Fibroblast of lung (primary cell): Measurements from ENCODE around the gene LPIN1. TPM values are rescaled to one million over a fixed set of nuclear protein-coding genes. Genes with fewer than 3 reads are reported as not detected.

ENCODE experiments used
- DNase-seq, 2 donors: peaks; one replicate each; pipeline versions ENCODE4 v3.0.0 to v3.0.0-alpha.2; 2010; ENCODE audit warnings: low read depth in 2 of 2
- H2AFZ ChIP-seq: 2 replicates; pipeline ENCODE4 v1.5.1; 2012; ENCODE audit warnings: low read length, control low read depth, inconsistent platforms
- H3K27ac ChIP-seq: 2 replicates; pipeline ENCODE4 v1.5.1; 2011; ENCODE audit warnings: low read length, control low read depth; ENCODE audit not compliant: insufficient read depth
- H3K27me3 ChIP-seq: 2 replicates; pipeline ENCODE4 v1.5.1; 2011; ENCODE audit warnings: mild to moderate bottlenecking, low read length; ENCODE audit not compliant: control insufficient read depth, insufficient read depth
- H3K36me3 ChIP-seq: 2 replicates; pipeline ENCODE4 v1.5.1; 2011; ENCODE audit warnings: low read length; ENCODE audit not compliant: control insufficient read depth, insufficient read depth
- H3K4me1 ChIP-seq: 2 replicates; pipeline ENCODE4 v1.5.1; 2011; ENCODE audit warnings: low read length; ENCODE audit not compliant: control insufficient read depth, insufficient read depth; ENCODE audit errors: extremely low read depth
- H3K4me2 ChIP-seq: 2 replicates; pipeline ENCODE4 v1.5.1; 2011; ENCODE audit warnings: low read length, control low read depth; ENCODE audit not compliant: insufficient read depth; ENCODE audit errors: extremely low read depth
- H3K4me3 ChIP-seq, 4 experiments: fragments of 200-600 bp in 1 of 4; sonication (generic) in 1 of 4; replicated peaks in 1 of 4; 2 replicates each; pipeline ENCODE4 v1.5.1; 2011 to 2016; ENCODE audit warnings: low read length in 4 of 4, low read depth in 3 of 4, mild to moderate bottlenecking in 3 of 4, control low read depth in 2 of 4, inconsistent platforms in 1 of 4, mixed read lengths in 1 of 4; ENCODE audit not compliant: insufficient read depth in 1 of 4; ENCODE audit errors: control extremely low read depth in 1 of 4
- H3K79me2 ChIP-seq: 2 replicates; pipeline ENCODE4 v1.5.1; 2012; ENCODE audit warnings: mild to moderate bottlenecking, low read length, inconsistent platforms; ENCODE audit not compliant: control insufficient read depth, insufficient read depth
- H3K9ac ChIP-seq: 2 replicates; pipeline ENCODE4 v1.5.1; 2011; ENCODE audit warnings: mild to moderate bottlenecking, low read length, control low read depth; ENCODE audit not compliant: insufficient read depth
- H3K9me3 ChIP-seq: 2 replicates; pipeline ENCODE4 v1.5.1; 2012; ENCODE audit warnings: low read depth, low read length; ENCODE audit not compliant: control insufficient read depth, insufficient read depth
- H4K20me1 ChIP-seq: 2 replicates; pipeline ENCODE4 v1.5.1; 2011; ENCODE audit warnings: low read length; ENCODE audit not compliant: control insufficient read depth, insufficient read depth; ENCODE audit errors: extremely low read depth
- CTCF ChIP-seq, 2 donors: IDR thresholded peaks in 1 of 2; conservative IDR thresholded peaks in 1 of 2; 1 replicate in 1 of 2; 2 replicates in 1 of 2; pipeline ENCODE4 v1.5.1; 2011 to 2012; ENCODE audit warnings: low read length in 2 of 2, control low read depth in 1 of 2, inconsistent platforms in 1 of 2, low read depth in 1 of 2, mild to moderate bottlenecking in 1 of 2
- EZH2 ChIP-seq: IDR thresholded peaks from 2 replicates; pipeline ENCODE4 v1.5.1; 2012; ENCODE audit warnings: low read length, control low read depth, mild to moderate bottlenecking; ENCODE audit errors: missing control alignments
- polyA plus RNA-seq, 2 donors: library from polyadenylated mRNA; depleted of rRNA in 1 of 2; stranded (reverse) in 1 of 2; unstranded in 1 of 2; fragments of >200 nt; gene quantifications; 2 replicates each; pipeline ENCODE4 v1.2.1, GENCODE V29; 2011 to 2012; ENCODE audit warnings: missing spikeins in 1 of 2
- total RNA-seq: library from RNA; depleted of rRNA; stranded (reverse); fragments of >200 nt; gene quantifications from 2 replicates; pipeline ENCODE4 v1.2.1, GENCODE V29; 2014

LPIN1 gene
- total and polyA plus RNA-seq, 2 donors (not counting 1 experiment from before 2014, with no cell fraction given): 87.8 to 205 TPM

- Histone ChIP-seq H3K9ac (no peak overlapping the region), H3K4me2 (no peak overlapping the region), H3K27ac (no peak overlapping the region), H3K79me2 (no peaks in the 10 kb centered on the region), H3K27me3 (peaks cover 27% of the 10 kb centered on the region), H3K4me1 (peaks cover 4% of the 10 kb centered on the region), H3K36me3 (no peaks in the 10 kb centered on the region), H4K20me1 (no peaks in the 10 kb centered on the region), H3K9me3 (no peaks in the 10 kb centered on the region), H2AFZ (no peak overlapping the region), H3K4me3 (no peak overlapping the region)
- DNase-seq: no peak
- TF ChIP-seq CTCF (conservative IDR thresholded peaks at IDR 0.05 in 1 of 2, IDR thresholded peaks at IDR 0.05 in 1 of 2; ENCODE audit: low read depth in 1 of 2, low read length in 2 of 2) (no peak), EZH2 (no peak)
These were observed 27.8 kb upstream of the LPIN1 start for GRCh38 chr2:11718606-11719005.

GRCh38 chr2:11719230-11719977 lies 27.0 kb upstream of the LPIN1 start:
- H3K4me2 ChIP-seq: no peak overlapping the region
- no peak overlapping the region for H3K27ac ChIP-seq
- DNase-seq: peak in 1 of 2 donors; percentile 23

GRCh38 chr2:11720752-11721151 lies 25.7 kb upstream of the LPIN1 start:
- Histone ChIP-seq H3K9ac (no peak overlapping the region), H3K36me3 (no peaks in the 10 kb centered on the region), H3K79me2 (no peaks in the 10 kb centered on the region), H3K9me3 (no peaks in the 10 kb centered on the region), H4K20me1 (no peaks in the 10 kb centered on the region), H3K27ac (no peak overlapping the region), H3K4me2 (no peak overlapping the region), H2AFZ (no peak overlapping the region), H3K4me1 (peaks cover 4% of the 10 kb centered on the region), H3K27me3 (peaks cover 33% of the 10 kb centered on the region), H3K4me3 (no peak overlapping the region)
- TF ChIP-seq EZH2 (no peak), CTCF (conservative IDR thresholded peaks at IDR 0.05 in 1 of 2, IDR thresholded peaks at IDR 0.05 in 1 of 2; ENCODE audit: low read depth in 1 of 2, low read length in 2 of 2) (no peak)
- DNase-seq: no peak

More at GRCh38 chr2:11719230-11719977, 27.0 kb upstream of the LPIN1 start:
- H4K20me1 ChIP-seq: no peaks in the 10 kb centered on the region
- no peaks in the 10 kb centered on the region for H3K79me2 ChIP-seq
- H3K9me3 ChIP-seq: no peaks in the 10 kb centered on the region
- TF ChIP-seq EZH2 (no peak), CTCF (conservative IDR thresholded peaks at IDR 0.05 in 1 of 2, IDR thresholded peaks at IDR 0.05 in 1 of 2; ENCODE audit: low read depth in 1 of 2, low read length in 2 of 2) (no peak)
- H3K9ac ChIP-seq: no peak overlapping the region
- H3K27me3 ChIP-seq: peaks cover 31% of the 10 kb centered on the region
- no peak overlapping the region for H2AFZ ChIP-seq
- no peaks in the 10 kb centered on the region for H3K36me3 ChIP-seq
- no peak overlapping the region for H3K4me3 ChIP-seq
- H3K4me1 ChIP-seq: peaks cover 4% of the 10 kb centered on the region
